ENCODE data around the gene ZNF430.
"Not testable (repeated sequence)": the region's sequence is repeated elsewhere in the genome, so short reads cannot be mapped to it uniquely, and the experiment has no call there.

The ZNF430 gene

GRCh38 chr19:21020298-21021227 is at the start of gene ZNF430:
ZNF430 (plus strand) TSS chr19:21020657; CDS start chr19:21020801, 144 bp downstream.
- Histone ChIP-seq H3K4me2 (peak within 1 kb of the TSS; percentile 77 to 97 (median 87)), H3K9me3 (replicated peaks in 1 of 11) (peaks cover 0 to 32% (median 19%) of the 10 kb centered on the region in 11 experiments; a peak in 20 of 22 replicates), H3K4me1 (peaks cover 16 to 26% (median 24%) of the 10 kb centered on the region in 10 experiments), H4K20me1 (peaks cover 0 to 34% (median 11%) of the 10 kb centered on the region in 11 experiments; a peak in 13 of 22 replicates), H3K27ac (peak within 1 kb of the TSS; percentile 88 to 98 (median 95)), H3K27me3 (no peaks in the 10 kb centered on the region), H3K4me3 (peak within 1 kb of the TSS; percentile 69 to 98 (median 90)), H3K9ac (peak within 1 kb of the TSS; percentile 89 to 97 (median 96)), H3K36me3 (peaks cover 28 to 39% (median 33%) of the 10 kb centered on the region in 11 experiments)
- no peak for TF ChIP-seq Cebpa-rat (IDR thresholded peaks at IDR 0.05)

DNA sequence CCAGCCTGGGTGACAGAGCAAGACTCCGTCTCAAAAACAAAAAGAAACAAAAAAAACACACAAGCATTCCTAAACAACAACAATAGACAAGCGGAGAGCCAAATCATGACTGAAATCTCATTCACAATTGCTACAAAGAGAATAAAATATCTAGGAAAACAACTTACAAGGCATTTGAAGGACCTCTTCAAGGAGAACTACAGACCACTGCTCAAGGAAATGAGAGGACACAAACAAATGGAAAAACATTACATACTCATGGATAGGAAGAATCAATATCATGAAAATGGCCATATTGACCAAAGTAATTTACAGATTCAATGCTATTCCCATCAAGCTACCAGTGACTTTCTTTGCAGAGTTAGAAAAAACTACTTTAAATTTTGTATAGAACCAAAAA is 27.7 kb upstream of the ZNF430 start:
- H3K9ac ChIP-seq, H3K4me1 ChIP-seq, H3K27ac ChIP-seq, H4K20me1 ChIP-seq, H3K36me3 ChIP-seq, H3K4me2 ChIP-seq, H3K4me3 ChIP-seq, H3K27me3 ChIP-seq: not testable (repeated sequence)
- H3K9me3 ChIP-seq (replicated peaks in 1 of 11) = peaks cover 29 to 50% (median 37%) of the 10 kb centered on the region in 11 experiments

- peak overlapping the region; percentile 69 to 88 (median 85) for H3K9ac ChIP-seq
- no peaks in the 10 kb centered on the region for H4K20me1 ChIP-seq
- H3K27me3 ChIP-seq = no peaks in the 10 kb centered on the region
- H3K36me3 ChIP-seq = peaks cover 0 to 5% (median 0%) of the 10 kb centered on the region in 11 experiments; a peak in 2 of 22 replicates
- peaks cover 5 to 15% (median 10%) of the 10 kb centered on the region in 10 experiments; a peak in 16 of 20 replicates for H3K4me1 ChIP-seq
- TF ChIP-seq Cebpa-rat (IDR thresholded peaks at IDR 0.05) = no peak
- H3K9me3 ChIP-seq (replicated peaks in 1 of 11) = peaks cover 0 to 15% (median 6%) of the 10 kb centered on the region in 11 experiments; a peak in 6 of 22 replicates
- peak overlapping the region; percentile 77 to 98 (median 91) for H3K4me2 ChIP-seq
- H3K27ac ChIP-seq = peak overlapping the region in 10 of 11 experiments; percentile 0 to 88 (median 84); a peak in 19 of 22 replicates
- peak overlapping the region; percentile 59 to 83 (median 74) for H3K4me3 ChIP-seq
These were observed 20.6 kb upstream of the ZNF430 start for GRCh38 chr19:20999731-21000352.

GRCh38 chr19:21021238-21021637 is 781 bp downstream of the ZNF430 start:
- Histone ChIP-seq H4K20me1 (peaks cover 0 to 41% (median 13%) of the 10 kb centered on the region in 11 experiments; a peak in 14 of 22 replicates), H3K4me1 (peaks cover 16 to 26% (median 24%) of the 10 kb centered on the region in 10 experiments), H3K9ac (peak overlapping the region; percentile 89 to 97 (median 96)), H3K4me3 (peak overlapping the region; percentile 69 to 98 (median 90)), H3K9me3 (replicated peaks in 1 of 11) (peaks cover 0 to 38% (median 26%) of the 10 kb centered on the region in 11 experiments; a peak in 21 of 22 replicates), H3K27ac (peak overlapping the region; percentile 88 to 98 (median 95)), H3K36me3 (peaks cover 35 to 45% (median 40%) of the 10 kb centered on the region in 11 experiments), H3K4me2 (peak overlapping the region; percentile 77 to 97 (median 87))
- H3K27me3 ChIP-seq = not testable (repeated sequence)

DNA sequence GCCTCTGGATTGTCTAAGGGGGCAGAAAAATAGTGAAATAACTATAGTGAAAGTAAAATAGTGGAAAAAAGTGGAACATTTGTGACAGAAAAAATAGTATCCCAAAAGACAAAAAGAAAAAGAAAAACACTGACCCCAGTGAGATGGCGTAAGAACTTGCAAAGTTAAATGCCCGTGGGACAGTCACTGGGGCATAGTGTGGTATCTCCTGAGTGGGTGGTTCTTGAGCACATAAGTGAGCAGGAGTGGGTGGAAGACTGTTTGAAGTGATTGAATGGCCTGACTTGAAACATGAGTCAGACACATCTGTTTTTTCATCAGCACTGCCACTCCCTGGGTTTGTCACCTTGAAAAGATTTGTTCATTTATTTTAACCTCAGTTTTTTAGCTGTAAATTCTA is 2.5 kb downstream of the ZNF430 start:
- Histone ChIP-seq H3K9ac (peak overlapping the region; percentile 89 to 97 (median 96); a peak in 17 of 22 replicates), H3K9me3 (replicated peaks in 1 of 11) (peaks cover 0 to 53% (median 43%) of the 10 kb centered on the region in 11 experiments; a peak in 21 of 22 replicates), H3K27ac (peak overlapping the region in 10 of 11 experiments; percentile 24 to 98 (median 94); a peak in 17 of 22 replicates), H3K27me3 (no peaks in the 10 kb centered on the region), H3K4me1 (peaks cover 20 to 40% (median 32%) of the 10 kb centered on the region in 10 experiments), H3K4me2 (peak overlapping the region; percentile 77 to 97 (median 87)), H3K36me3 (peaks cover 53 to 63% (median 57%) of the 10 kb centered on the region in 11 experiments), H3K4me3 (peak overlapping the region; percentile 69 to 98 (median 90); a peak in 14 of 20 replicates), H4K20me1 (peaks cover 3 to 58% (median 23%) of the 10 kb centered on the region in 11 experiments; a peak in 20 of 22 replicates)
- peak in 3 of 11 experiments; percentile 32 to 66 (median 41); a peak in 2 of 22 replicates for TF ChIP-seq Cebpa-rat (IDR thresholded peaks at IDR 0.05)

DNA sequence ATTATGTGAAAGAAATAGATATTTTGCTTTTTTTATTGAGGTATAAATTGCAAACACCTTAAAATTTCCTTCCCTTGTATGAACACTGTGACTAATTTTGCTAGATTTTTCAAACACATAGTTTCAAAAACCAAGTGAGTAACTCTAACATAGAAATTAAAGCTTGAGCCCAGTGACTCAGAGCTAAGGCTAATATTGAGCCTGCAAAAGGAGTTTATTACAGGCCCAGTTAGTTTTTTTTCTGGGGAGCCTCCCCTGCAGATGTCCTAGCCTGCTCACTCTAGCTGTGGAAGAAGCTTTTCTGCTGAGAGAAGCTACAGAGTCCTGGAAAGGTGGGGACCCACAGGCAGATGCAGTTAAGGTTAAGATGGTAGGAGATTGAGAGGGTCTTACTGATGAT is 3.4 kb downstream of the ZNF430 start:
- no peaks in the 10 kb centered on the region for H3K27me3 ChIP-seq
- H3K4me2 ChIP-seq = peak overlapping the region in 7 of 11 experiments; percentile 18 to 97 (median 87); a peak in 9 of 22 replicates
- peak overlapping the region in 1 of 10 experiments; percentile 36; a peak in 1 of 20 replicates for H3K4me3 ChIP-seq
- peaks cover 29 to 49% (median 39%) of the 10 kb centered on the region in 10 experiments for H3K4me1 ChIP-seq
- no peak overlapping the region; a peak in 1 of 22 replicates for H3K9ac ChIP-seq
- peaks cover 62 to 72% (median 66%) of the 10 kb centered on the region in 11 experiments for H3K36me3 ChIP-seq
- H4K20me1 ChIP-seq = peaks cover 12 to 67% (median 32%) of the 10 kb centered on the region in 11 experiments; a peak in 20 of 22 replicates
- no peak for TF ChIP-seq Cebpa-rat (IDR thresholded peaks at IDR 0.05)
- peaks cover 0 to 62% (median 51%) of the 10 kb centered on the region in 11 experiments; a peak in 21 of 22 replicates for H3K9me3 ChIP-seq (replicated peaks in 1 of 11)
- peak overlapping the region in 4 of 11 experiments; percentile 14 to 96 (median 94); a peak in 7 of 22 replicates for H3K27ac ChIP-seq

DNA sequence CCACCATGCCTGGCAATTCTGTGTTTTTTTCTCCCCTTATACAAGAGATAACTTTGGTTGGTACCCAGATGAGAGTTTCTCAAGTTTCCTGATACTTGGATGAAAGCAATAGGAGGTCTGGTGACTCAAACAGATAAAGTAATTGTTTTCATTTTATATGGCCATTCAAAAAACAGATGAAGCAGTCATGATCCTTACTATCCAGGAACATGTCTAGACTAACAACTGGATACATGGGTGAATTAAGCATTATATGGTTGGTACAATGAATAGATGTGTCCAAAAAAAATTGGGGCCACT is 8.5 kb downstream of the ZNF430 start:
- H3K27me3 ChIP-seq = no peaks in the 10 kb centered on the region
- no peak for TF ChIP-seq Cebpa-rat (IDR thresholded peaks at IDR 0.05)
- H3K4me3 ChIP-seq = no peak overlapping the region
- peak overlapping the region in 7 of 11 experiments; percentile 8 to 72 (median 30); a peak in 4 of 22 replicates for H3K27ac ChIP-seq
- peak overlapping the region in 9 of 11 experiments; percentile 38 to 66 (median 60); a peak in 13 of 22 replicates for H3K4me2 ChIP-seq
- H4K20me1 ChIP-seq = peaks cover 42 to 94% (median 72%) of the 10 kb centered on the region in 11 experiments; a peak in 20 of 22 replicates
- peaks cover 93 to 100% (median 100%) of the 10 kb centered on the region in 11 experiments for H3K36me3 ChIP-seq
- H3K4me1 ChIP-seq = peaks cover 13 to 33% (median 16%) of the 10 kb centered on the region in 10 experiments
- no peak overlapping the region for H3K9ac ChIP-seq
- peaks cover 0 to 65% (median 51%) of the 10 kb centered on the region in 11 experiments; a peak in 21 of 22 replicates for H3K9me3 ChIP-seq (replicated peaks in 1 of 11)

- Histone ChIP-seq H3K9ac (no peak overlapping the region), H3K4me1 (peaks cover 0 to 7% (median 0%) of the 10 kb centered on the region in 10 experiments; a peak in 2 of 20 replicates), H3K36me3 (peaks cover 92 to 99% (median 96%) of the 10 kb centered on the region in 11 experiments), H3K9me3 (replicated peaks in 1 of 11) (peaks cover 94 to 99% (median 96%) of the 10 kb centered on the region in 11 experiments), H3K27ac (no peak overlapping the region), H3K27me3 (no peaks in the 10 kb centered on the region), H3K4me2 (no peak overlapping the region), H4K20me1 (peaks cover 0 to 30% (median 0%) of the 10 kb centered on the region in 11 experiments; a peak in 4 of 22 replicates), H3K4me3 (peak overlapping the region in 1 of 10 experiments; percentile 7; a peak in 2 of 20 replicates)
- no peak for TF ChIP-seq Cebpa-rat (IDR thresholded peaks at IDR 0.05)
These were observed 24.6 kb downstream of the ZNF430 start for GRCh38 chr19:21045028-21045427.

Data from BLaER1 treated with 17β-estradiol and CSF1 and Interleukin-3, amounts not matched to agents 10 nM and 100 nM (cell line).